Measurements from ENCODE around the gene LRPAP1. TPM values are rescaled to one million over a fixed set of nuclear protein-coding genes. Genes with fewer than 3 reads are reported as not detected.

LRPAP1 gene
- polyA plus RNA-seq, 1 of the 3 experiments (the other 2 are of a cell fraction), result 209 TPM

DNA sequence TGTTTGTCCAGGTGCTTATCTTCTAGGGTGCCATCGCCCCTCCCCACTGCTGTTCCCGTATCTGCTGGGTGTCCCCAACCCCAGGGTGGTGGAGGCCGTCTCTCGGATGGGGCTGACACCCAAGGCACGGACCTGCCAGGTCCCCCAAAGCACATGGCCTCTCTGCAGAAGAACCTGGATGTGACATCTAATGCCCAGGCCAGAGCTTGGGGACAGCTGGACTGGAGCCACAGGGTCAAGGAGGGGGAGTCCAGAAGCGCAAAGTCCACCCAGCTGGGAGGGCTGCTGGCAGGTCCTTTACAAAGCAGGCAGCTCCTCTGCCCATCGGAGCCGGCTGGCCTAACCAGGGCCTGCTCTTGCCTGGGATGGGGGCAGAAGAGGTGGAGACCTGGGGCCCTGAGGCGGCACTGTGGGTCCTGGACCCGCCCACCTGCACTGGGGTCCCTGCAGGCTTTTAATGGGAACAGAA, 69.9 kb downstream of the LRPAP1 start:
- no peaks in the 10 kb centered on the region; a peak in 1 of 4 replicates for H3K4me1 ChIP-seq (ENCODE audit: control insufficient read depth in 1 of 2, insufficient read depth in 2 of 2, low read depth in 1 of 2, low read length in 1 of 2)
- no peak overlapping the region for H3K27ac ChIP-seq (ENCODE audit: low read depth in 2 of 2, low read length in 1 of 2)
- H3K36me3 ChIP-seq (replicated peaks in 1 of 2; ENCODE audit: control insufficient read depth in 1 of 2, insufficient read depth in 2 of 2, low read length in 1 of 2), result no peaks in the 10 kb centered on the region
- H3K9me2 ChIP-seq, result no peaks in the 10 kb centered on the region
- H3K4me3 ChIP-seq (ENCODE audit: low read depth in 2 of 2, low read length in 1 of 2), result no peak overlapping the region
- WGBS (ENCODE audit: low lambda C conversion rate), result 93% methylated on average over 3 of the region's 10 CpGs
- CTCF ChIA-PET, result interaction anchor here (1.0 to 2.7 kb wide), 3 partner anchors 9 to 21 kb away, joined by 3 to 9 read pairs (median 4); no protein-coding TSS in a partner anchor
- no peak overlapping the region for H3K4me2 ChIP-seq
- TF ChIP-seq, protein P1, sequence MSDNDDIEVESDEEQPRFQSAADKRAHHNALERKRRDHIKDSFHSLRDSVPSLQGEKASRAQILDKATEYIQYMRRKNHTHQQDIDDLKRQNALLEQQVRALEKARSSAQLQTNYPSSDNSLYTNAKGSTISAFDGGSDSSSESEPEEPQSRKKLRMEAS (IDR thresholded peaks at IDR 0.05; ENCODE audit: low read depth), result no peak
- TF ChIP-seq, protein P2, sequence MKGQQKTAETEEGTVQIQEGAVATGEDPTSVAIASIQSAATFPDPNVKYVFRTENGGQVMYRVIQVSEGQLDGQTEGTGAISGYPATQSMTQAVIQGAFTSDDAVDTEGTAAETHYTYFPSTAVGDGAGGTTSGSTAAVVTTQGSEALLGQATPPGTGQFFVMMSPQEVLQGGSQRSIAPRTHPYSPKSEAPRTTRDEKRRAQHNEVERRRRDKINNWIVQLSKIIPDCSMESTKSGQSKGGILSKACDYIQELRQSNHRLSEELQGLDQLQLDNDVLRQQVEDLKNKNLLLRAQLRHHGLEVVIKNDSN (IDR thresholded peaks at IDR 0.05; ENCODE audit: borderline replicate concordance, low read depth), result no peak
- TF ChIP-seq POLR2AphosphoS5 (IDR thresholded peaks at IDR 0.05; ENCODE audit: low read depth, low read length) (no peak), ELF1 (IDR thresholded peaks at IDR 0.05) (no peak), RXRA (IDR thresholded peaks at IDR 0.05; ENCODE audit: borderline replicate concordance, low read depth) (no peak), JUND (IDR thresholded peaks at IDR 0.05) (no peak), SIN3A (IDR thresholded peaks at IDR 0.05; ENCODE audit: borderline replicate concordance, low read depth, low read length) (no peak), TEAD4 (IDR thresholded peaks at IDR 0.05; ENCODE audit: borderline replicate concordance, insufficient read depth) (no peak), FOXJ3 (CRISPR knock-in tag; IDR thresholded peaks at IDR 0.05) (no peak), RCOR1 (IDR thresholded peaks at IDR 0.05; ENCODE audit: low read length) (no peak), GABPA (IDR thresholded peaks at IDR 0.05; ENCODE audit: low read depth) (no peak), NFIC (IDR thresholded peaks at IDR 0.05; ENCODE audit: borderline replicate concordance) (no peak)
- TF ChIP-seq, protein P3, sequence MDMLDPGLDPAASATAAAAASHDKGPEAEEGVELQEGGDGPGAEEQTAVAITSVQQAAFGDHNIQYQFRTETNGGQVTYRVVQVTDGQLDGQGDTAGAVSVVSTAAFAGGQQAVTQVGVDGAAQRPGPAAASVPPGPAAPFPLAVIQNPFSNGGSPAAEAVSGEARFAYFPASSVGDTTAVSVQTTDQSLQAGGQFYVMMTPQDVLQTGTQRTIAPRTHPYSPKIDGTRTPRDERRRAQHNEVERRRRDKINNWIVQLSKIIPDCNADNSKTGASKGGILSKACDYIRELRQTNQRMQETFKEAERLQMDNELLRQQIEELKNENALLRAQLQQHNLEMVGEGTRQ (IDR thresholded peaks at IDR 0.05; ENCODE audit: borderline replicate concordance, low read depth, low read length), result no peak
- H3K27me3 ChIP-seq (ENCODE audit: insufficient read depth), result no peaks in the 10 kb centered on the region; the same call in 1 of the 2 replicates
- no peaks in the 10 kb centered on the region for H4K20me1 ChIP-seq (ENCODE audit: insufficient read depth)
- POLR2A ChIA-PET, result no interaction called here
- H2AFZ ChIP-seq (ENCODE audit: low read depth), result no peak overlapping the region
- H3K9ac ChIP-seq, result no peak overlapping the region
- no peak for DNase-seq
- H3F3A ChIP-seq (replicated peaks; ENCODE audit: insufficient read depth), result no peaks in the 10 kb centered on the region
- no peaks in the 10 kb centered on the region for H3K9me3 ChIP-seq
- H3K79me2 ChIP-seq (ENCODE audit: insufficient read depth), result no peaks in the 10 kb centered on the region

DNA sequence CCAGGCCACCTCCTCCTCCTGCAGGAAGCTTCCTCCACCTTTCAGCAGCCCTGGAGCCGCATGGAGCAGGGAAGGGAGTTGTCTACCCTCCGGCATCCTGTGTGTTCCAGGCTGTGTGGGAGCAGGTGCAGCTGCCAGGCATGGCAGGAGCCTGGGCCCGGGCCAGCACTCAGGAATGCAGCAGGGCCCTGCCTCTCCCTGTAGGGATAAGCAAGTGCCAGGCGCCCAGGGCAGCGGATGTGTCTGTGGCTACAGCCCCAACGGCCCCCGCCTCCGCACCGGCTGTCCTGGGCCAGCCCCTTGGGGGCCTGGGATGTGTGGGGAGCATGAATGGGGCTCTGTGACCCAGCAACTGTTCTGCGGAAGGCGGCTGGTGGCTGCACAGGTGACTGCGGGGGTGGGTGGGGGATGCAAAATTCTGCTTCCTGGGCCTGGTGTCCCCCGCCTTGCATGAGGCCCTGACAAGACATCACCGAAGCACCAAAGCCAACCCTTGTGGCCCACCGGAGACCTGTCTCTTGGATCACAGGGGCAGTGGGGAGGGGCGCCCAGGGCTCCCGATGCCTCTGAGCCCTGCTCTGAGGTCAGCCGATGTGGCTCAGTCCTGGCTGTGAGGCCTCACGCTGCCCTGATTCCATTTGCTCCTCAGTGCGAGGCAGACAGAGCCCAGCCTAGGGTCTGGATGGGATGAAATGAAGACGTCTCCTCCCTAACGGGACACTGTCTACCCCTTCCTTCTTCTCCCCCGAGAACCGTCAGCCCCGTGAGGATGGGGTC, 70.5 kb downstream of the LRPAP1 start:
- ChIA-PET CTCF (interaction anchor here (1.0 to 2.7 kb wide), 3 partner anchors 9 to 22 kb away, joined by 3 to 9 read pairs (median 4); no protein-coding TSS in a partner anchor), POLR2A (no interaction called here)
- Histone ChIP-seq H3K9me2 (no peaks in the 10 kb centered on the region), H3K27ac (ENCODE audit: low read depth in 2 of 2, low read length in 1 of 2) (no peak overlapping the region), H3K79me2 (ENCODE audit: insufficient read depth) (no peaks in the 10 kb centered on the region), H3K27me3 (ENCODE audit: insufficient read depth) (no peaks in the 10 kb centered on the region; the same call in 1 of the 2 replicates), H3K4me1 (ENCODE audit: control insufficient read depth in 1 of 2, insufficient read depth in 2 of 2, low read depth in 1 of 2, low read length in 1 of 2) (no peaks in the 10 kb centered on the region; a peak in 1 of 4 replicates), H3K36me3 (replicated peaks in 1 of 2; ENCODE audit: control insufficient read depth in 1 of 2, insufficient read depth in 2 of 2, low read length in 1 of 2) (no peaks in the 10 kb centered on the region), H2AFZ (ENCODE audit: low read depth) (no peak overlapping the region), H3K9ac (no peak overlapping the region), H3K9me3 (no peaks in the 10 kb centered on the region), H3K4me3 (ENCODE audit: low read depth in 2 of 2, low read length in 1 of 2) (no peak overlapping the region), H3F3A (replicated peaks; ENCODE audit: insufficient read depth) (no peaks in the 10 kb centered on the region), H4K20me1 (ENCODE audit: insufficient read depth) (no peaks in the 10 kb centered on the region), H3K4me2 (no peak overlapping the region)
- TF ChIP-seq TCF12 (IDR thresholded peaks at IDR 0.05) (no peak), MXI1 (IDR thresholded peaks at IDR 0.05; ENCODE audit: low read depth, low read length) (no peak)
- TF ChIP-seq, protein P1 (IDR thresholded peaks at IDR 0.05; ENCODE audit: low read depth), result no peak
- TF ChIP-seq, protein P4, sequence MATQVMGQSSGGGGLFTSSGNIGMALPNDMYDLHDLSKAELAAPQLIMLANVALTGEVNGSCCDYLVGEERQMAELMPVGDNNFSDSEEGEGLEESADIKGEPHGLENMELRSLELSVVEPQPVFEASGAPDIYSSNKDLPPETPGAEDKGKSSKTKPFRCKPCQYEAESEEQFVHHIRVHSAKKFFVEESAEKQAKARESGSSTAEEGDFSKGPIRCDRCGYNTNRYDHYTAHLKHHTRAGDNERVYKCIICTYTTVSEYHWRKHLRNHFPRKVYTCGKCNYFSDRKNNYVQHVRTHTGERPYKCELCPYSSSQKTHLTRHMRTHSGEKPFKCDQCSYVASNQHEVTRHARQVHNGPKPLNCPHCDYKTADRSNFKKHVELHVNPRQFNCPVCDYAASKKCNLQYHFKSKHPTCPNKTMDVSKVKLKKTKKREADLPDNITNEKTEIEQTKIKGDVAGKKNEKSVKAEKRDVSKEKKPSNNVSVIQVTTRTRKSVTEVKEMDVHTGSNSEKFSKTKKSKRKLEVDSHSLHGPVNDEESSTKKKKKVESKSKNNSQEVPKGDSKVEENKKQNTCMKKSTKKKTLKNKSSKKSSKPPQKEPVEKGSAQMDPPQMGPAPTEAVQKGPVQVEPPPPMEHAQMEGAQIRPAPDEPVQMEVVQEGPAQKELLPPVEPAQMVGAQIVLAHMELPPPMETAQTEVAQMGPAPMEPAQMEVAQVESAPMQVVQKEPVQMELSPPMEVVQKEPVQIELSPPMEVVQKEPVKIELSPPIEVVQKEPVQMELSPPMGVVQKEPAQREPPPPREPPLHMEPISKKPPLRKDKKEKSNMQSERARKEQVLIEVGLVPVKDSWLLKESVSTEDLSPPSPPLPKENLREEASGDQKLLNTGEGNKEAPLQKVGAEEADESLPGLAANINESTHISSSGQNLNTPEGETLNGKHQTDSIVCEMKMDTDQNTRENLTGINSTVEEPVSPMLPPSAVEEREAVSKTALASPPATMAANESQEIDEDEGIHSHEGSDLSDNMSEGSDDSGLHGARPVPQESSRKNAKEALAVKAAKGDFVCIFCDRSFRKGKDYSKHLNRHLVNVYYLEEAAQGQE (IDR thresholded peaks at IDR 0.05; ENCODE audit: low read depth, low read length), result no peak
- TF ChIP-seq, protein P5, sequence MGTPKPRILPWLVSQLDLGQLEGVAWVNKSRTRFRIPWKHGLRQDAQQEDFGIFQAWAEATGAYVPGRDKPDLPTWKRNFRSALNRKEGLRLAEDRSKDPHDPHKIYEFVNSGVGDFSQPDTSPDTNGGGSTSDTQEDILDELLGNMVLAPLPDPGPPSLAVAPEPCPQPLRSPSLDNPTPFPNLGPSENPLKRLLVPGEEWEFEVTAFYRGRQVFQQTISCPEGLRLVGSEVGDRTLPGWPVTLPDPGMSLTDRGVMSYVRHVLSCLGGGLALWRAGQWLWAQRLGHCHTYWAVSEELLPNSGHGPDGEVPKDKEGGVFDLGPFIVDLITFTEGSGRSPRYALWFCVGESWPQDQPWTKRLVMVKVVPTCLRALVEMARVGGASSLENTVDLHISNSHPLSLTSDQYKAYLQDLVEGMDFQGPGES (IDR thresholded peaks at IDR 0.05; ENCODE audit: low read depth, low read length), result no peak
- TF ChIP-seq, protein P6, sequence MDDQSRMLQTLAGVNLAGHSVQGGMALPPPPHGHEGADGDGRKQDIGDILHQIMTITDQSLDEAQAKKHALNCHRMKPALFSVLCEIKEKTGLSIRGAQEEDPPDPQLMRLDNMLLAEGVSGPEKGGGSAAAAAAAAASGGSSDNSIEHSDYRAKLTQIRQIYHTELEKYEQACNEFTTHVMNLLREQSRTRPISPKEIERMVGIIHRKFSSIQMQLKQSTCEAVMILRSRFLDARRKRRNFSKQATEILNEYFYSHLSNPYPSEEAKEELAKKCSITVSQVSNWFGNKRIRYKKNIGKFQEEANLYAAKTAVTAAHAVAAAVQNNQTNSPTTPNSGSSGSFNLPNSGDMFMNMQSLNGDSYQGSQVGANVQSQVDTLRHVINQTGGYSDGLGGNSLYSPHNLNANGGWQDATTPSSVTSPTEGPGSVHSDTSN (IDR thresholded peaks at IDR 0.05), result no peak
- 78% methylated on average over 12 of the region's 25 CpGs for WGBS (ENCODE audit: low lambda C conversion rate)
- no peak for DNase-seq

Measured in SK-N-SH (cell line).